Adrenal gland (tissue), 12 donors: Measurements from ENCODE around the gene NKPD1. TPM values are rescaled to one million over a fixed set of nuclear protein-coding genes. Genes with fewer than 3 reads are reported as not detected.
A peak's percentile ranks its signal among the peaks of the same experiment; 100 is the strongest.

Experiments used
- DNase-seq, 7 donors: peaks; one replicate each; pipeline ENCODE4 v3.0.0-alpha.2; 2019 to 2020
- H3K27ac ChIP-seq, 5 donors: fragments of 200-600 bp; sonication (generic) in 4 of 5; 1 replicate in 3 of 5; 2 replicates in 2 of 5; pipeline versions ENCODE4 v1.5.1 to v1.8.0; 2016 to 2020; ENCODE audit warnings: mild to moderate bottlenecking in 1 of 5
- H3K27me3 ChIP-seq: fragments of 200-600 bp; 2 replicates; pipeline ENCODE4 v1.8.0; 2021
- H3K36me3 ChIP-seq, 2 donors: fragments of 200-600 bp; replicated peaks in 1 of 2; 1 replicate in 1 of 2; 2 replicates in 1 of 2; pipeline versions ENCODE4 v1.5.1 to v1.8.0; 2018 to 2022
- H3K4me1 ChIP-seq, 2 donors: fragments of 200-600 bp; replicated peaks in 1 of 2; 1 replicate in 1 of 2; 2 replicates in 1 of 2; pipeline versions ENCODE4 v1.5.1 to v1.8.0; 2018 to 2021
- H3K4me3 ChIP-seq, 4 donors: fragments of 200-600 bp; sonication (generic) in 3 of 4; one replicate each; pipeline ENCODE4 v1.5.1; 2016 to 2018
- H3K9me3 ChIP-seq, 3 donors: fragments of 200-600 bp; sonication (generic) in 1 of 3; replicated peaks in 1 of 3; 1 replicate in 2 of 3; 2 replicates in 1 of 3; pipeline versions ENCODE4 v1.5.1 to v1.8.0; 2016 to 2021
- POLR2A ChIP-seq, 2 donors: fragments of 450-650 bp; IDR thresholded peaks; one replicate each; pipeline ENCODE4 v1.6.1; 2017; ENCODE audit warnings: antibody characterized with exemption in 2 of 2, mild to moderate bottlenecking in 2 of 2, moderate library complexity in 1 of 2
- WGBS, 4 donors: extraction: QIAGEN DNeasy Blood & Tissue Kit in 2 of 4; methylation state at CpG; one replicate each; pipeline versions ENCODE4 v1.1.5 to v1.1.7; 2013 to 2017; 5-methylcytosine and 5-hydroxymethylcytosine counted together
- intact Hi-C, 2 donors: fragments of 100-400 bp; cut with DNase I; formaldehyde crosslinking; loops; one replicate each; pipeline versions ENCODE4 v1.14.1 to v1.15.0; 2022 to 2023
- polyA plus RNA-seq, 3 donors: library from polyadenylated mRNA; stranded (reverse); fragments of 200-250 nt in 2 of 3; fragments of 350-450 nt in 1 of 3; fragmentation: Illumina TruSeq in 1 of 3; extraction: RNeasy Lipid Tissue Mini Kit (QIAGEN cat#74804) in 1 of 3; gene quantifications; one replicate each; pipeline ENCODE4 v1.2.3, GENCODE V29; 2013 to 2014
- total RNA-seq, 9 donors: library from RNA; depleted of rRNA in 4 of 9; stranded (reverse); fragments of >200 nt in 4 of 9; fragments of 120-200 nt in 1 of 9; fragmentation: NEBNext Ultra II Directional in 1 of 9; extraction: Animal tissue kit (Norgen Biotek cat#: 25700) in 1 of 9; gene quantifications; one replicate each; pipeline versions ENCODE4 v1.1.0 to v1.2.4, GENCODE V29; 2013 to 2023
- TF ChIP-seq, protein P1 (sequence below), 6 experiments: fragments of 450-650 bp in 4 of 6; fragments of 200-600 bp in 2 of 6; sonication (generic) in 1 of 6; IDR thresholded peaks; 1 replicate in 5 of 6; 2 replicates in 1 of 6; pipeline versions ENCODE4 v1.5.1 to v1.8.0; 2016 to 2021; ENCODE audit warnings: antibody characterized with exemption in 6 of 6, mild to moderate bottlenecking in 2 of 6, moderate library complexity in 1 of 6
- donor health status: healthy with polysubstance abuse.
- donor health status: Bipolar disorder and iron deficiency.
- donor health status: DM: yes; HTN: yes; CAD: no.
- donor health status: DM: no; HTN: no; CAD: no.
- donor health status: DM: no; HTN: no; CAD: no.
- donor health status: DM: yes; HTN: yes; CAD: no.

NKPD1 gene
- total and polyA plus RNA-seq, 12 donors: 0.06 to 1.1 (median 0.25) TPM; not detected in 2

DNA sequence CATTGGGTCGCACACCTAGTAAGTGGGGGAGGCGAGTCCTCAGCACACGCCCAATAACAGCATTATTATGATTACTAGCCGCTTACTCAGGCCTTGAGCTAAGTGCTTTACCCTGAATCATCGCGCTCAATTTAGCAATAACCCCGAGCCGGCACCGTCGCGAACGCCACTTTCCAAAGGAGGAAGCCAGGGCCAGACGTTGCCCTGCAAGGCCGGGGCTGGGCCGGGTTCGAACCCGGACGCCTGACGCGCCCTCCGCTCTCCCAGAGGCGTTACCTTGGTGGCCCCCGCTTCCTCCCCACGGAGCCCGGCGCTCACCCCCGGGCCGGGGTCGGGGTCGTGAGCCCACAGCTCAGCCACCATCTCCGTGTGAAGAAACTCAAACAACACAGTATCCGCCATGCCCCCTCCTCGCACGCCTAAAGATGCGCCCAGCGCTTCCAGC is 17.1 kb upstream of the NKPD1 start, which contains the start of gene TRAPPC6A:
Gene TRAPPC6A (minus strand): TSS at position 421 of the 445 bp plus-strand sequence. CDS start 19 bp downstream, at position 402.
- DNase-seq: peak in 2 of 7 donors; percentile 68 to 77
- peaks cover 19 to 32% of the 10 kb centered on the region in 2 donors for H3K4me1 ChIP-seq
- TF ChIP-seq, protein P1, sequence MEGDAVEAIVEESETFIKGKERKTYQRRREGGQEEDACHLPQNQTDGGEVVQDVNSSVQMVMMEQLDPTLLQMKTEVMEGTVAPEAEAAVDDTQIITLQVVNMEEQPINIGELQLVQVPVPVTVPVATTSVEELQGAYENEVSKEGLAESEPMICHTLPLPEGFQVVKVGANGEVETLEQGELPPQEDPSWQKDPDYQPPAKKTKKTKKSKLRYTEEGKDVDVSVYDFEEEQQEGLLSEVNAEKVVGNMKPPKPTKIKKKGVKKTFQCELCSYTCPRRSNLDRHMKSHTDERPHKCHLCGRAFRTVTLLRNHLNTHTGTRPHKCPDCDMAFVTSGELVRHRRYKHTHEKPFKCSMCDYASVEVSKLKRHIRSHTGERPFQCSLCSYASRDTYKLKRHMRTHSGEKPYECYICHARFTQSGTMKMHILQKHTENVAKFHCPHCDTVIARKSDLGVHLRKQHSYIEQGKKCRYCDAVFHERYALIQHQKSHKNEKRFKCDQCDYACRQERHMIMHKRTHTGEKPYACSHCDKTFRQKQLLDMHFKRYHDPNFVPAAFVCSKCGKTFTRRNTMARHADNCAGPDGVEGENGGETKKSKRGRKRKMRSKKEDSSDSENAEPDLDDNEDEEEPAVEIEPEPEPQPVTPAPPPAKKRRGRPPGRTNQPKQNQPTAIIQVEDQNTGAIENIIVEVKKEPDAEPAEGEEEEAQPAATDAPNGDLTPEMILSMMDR (IDR thresholded peaks at IDR 0.05): no peak
- peak; percentile 20 to 84 for TF ChIP-seq POLR2A (IDR thresholded peaks at IDR 0.05)
- H3K36me3 ChIP-seq: no peaks in the 10 kb centered on the region
- WGBS, 4 donors: 0 to 1% (median 0%) methylated on average over 10 to 36 of the region's 36 CpGs
- H3K4me3 ChIP-seq: peak within 1 kb of the TSS; percentile 20 to 70 (median 60)
- H3K27me3 ChIP-seq: no peaks in the 10 kb centered on the region
- peak within 1 kb of the TSS; percentile 80 to 95 (median 86) for H3K27ac ChIP-seq
- intact Hi-C loops: no loop called here
- no peaks in the 10 kb centered on the region for H3K9me3 ChIP-seq

DNA sequence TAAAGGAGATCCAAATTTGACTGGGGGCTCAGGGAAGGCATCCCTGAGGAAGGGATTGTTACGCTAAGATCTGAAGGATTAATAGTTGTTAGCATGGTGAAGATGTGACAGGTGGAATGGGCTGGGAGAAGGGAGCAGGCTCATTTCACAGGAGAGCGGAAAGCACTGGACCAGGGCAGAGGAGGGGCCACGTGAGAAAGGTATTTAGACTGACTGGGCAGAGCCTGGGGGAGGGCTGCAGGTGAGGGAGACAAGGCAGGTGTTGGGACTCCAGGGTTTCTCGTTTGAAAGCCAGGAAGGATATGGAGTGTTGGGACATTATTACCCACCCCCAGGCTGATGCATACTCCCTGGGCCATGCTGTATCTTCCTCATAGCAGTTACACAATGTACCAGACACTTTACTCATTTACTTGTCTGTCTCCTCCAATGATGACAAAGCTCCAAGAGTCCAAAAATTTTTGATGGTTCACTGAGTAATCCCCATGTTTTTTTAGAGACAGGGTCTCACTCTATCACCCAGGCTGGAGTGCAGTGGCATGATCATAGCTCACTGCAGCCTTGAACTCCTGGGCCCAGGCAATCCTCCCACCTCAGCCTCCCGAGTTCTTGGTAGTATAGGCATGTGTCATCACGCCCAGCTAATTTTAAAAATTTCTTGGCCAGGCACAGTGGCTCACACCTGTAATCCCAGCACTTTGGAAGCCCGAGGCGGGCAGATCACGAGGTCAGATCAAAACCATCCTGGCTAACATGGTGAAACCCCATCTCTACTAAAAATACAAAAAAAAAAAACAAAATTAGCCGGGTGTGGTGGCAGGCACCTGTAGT is 14.9 kb upstream of the NKPD1 start:
- intact Hi-C loops: no loop called here
- DNase-seq: no peak
- H3K9me3 ChIP-seq: no peaks in the 10 kb centered on the region
- TF ChIP-seq, protein P1 (IDR thresholded peaks at IDR 0.05): no peak
- no peak for TF ChIP-seq POLR2A (IDR thresholded peaks at IDR 0.05)
- peaks cover 18 to 23% of the 10 kb centered on the region in 2 donors for H3K4me1 ChIP-seq
- H3K27ac ChIP-seq: no peak overlapping the region
- H3K4me3 ChIP-seq: no peak overlapping the region
- no peaks in the 10 kb centered on the region for H3K27me3 ChIP-seq
- no peaks in the 10 kb centered on the region for H3K36me3 ChIP-seq
- 76 to 82% (median 80%) methylated on average over 10 of the region's 10 CpGs for WGBS, 4 donors

DNA sequence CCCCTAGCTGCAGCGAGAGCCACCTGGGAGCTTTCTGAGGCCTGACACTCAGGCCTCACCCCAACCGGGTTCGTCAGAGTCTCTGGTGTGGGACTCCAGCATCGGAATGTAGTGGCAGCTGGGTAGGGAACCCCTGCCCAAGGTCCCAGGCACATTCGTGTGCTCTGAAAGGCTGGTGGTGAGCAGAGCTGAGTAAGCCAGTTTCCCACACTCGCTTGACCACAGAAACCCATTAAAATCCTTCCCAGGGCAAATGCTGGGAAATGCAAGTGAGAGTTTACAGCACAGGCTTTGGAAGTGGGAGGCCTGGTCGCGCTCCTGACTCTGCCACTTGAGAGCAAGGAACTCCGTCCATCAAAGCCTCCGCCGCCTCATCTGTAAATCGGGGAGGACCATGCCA is 13.0 kb upstream of the NKPD1 start:
- TF ChIP-seq, protein P1 (IDR thresholded peaks at IDR 0.05): no peak
- no peak for TF ChIP-seq POLR2A (IDR thresholded peaks at IDR 0.05)
- Histone ChIP-seq H3K27me3 (no peaks in the 10 kb centered on the region), H3K36me3 (no peaks in the 10 kb centered on the region), H3K4me3 (no peak overlapping the region), H3K4me1 (peaks cover 6% of the 10 kb centered on the region in 2 donors), H3K27ac (no peak overlapping the region), H3K9me3 (no peaks in the 10 kb centered on the region)
- intact Hi-C loops: no loop called here
- peak in 1 of 7 donors; percentile 47 for DNase-seq
- WGBS, 4 donors: 69 to 82% (median 73%) methylated on average over 10 to 12 of the region's 12 CpGs

DNA sequence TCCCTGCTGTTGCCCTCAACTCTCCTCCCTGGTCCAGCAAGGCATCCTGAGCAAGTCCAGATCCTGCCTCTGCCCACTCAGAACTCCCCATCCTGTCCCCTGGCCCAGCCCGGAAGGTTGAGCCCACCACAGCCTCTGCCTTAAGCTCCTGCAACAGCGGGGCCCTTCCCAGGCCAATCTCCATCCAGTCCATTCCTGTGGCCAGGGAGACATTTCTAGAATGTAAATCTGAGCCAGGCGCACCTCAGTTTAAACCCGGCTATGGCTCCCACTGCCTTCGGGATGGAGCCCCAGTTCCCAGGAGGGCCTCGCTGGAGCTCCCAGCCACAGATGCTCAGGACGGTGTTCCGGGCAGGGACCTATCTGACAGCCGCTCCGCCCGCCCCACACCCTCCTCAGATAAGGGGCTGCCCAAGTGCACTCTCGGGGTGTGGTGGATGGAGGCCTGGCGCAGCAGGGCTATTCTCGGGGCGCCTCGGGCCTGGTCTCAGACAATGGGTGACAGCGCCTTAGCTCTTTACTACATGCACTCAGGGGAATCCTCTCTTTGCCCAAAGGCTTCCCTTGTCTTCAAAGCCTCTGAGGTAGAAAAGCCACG is 11.9 kb upstream of the NKPD1 start:
- Histone ChIP-seq H3K27ac (peak overlapping the region in 1 of 5 donors; percentile 45), H3K4me1 (peaks cover 6% of the 10 kb centered on the region in 2 donors), H3K9me3 (no peaks in the 10 kb centered on the region), H3K4me3 (no peak overlapping the region), H3K36me3 (no peaks in the 10 kb centered on the region), H3K27me3 (no peaks in the 10 kb centered on the region)
- 94 to 100% (median 96%) methylated on average over 1 to 17 of the region's 18 CpGs for WGBS, 4 donors
- no peak for DNase-seq
- no peak for TF ChIP-seq POLR2A (IDR thresholded peaks at IDR 0.05)
- TF ChIP-seq, protein P1 (IDR thresholded peaks at IDR 0.05): no peak
- intact Hi-C loops: no loop called here
